ENCODE measurements around the gene PHPT1. TPM values are rescaled to one million over a fixed set of nuclear protein-coding genes. Genes with fewer than 3 reads are reported as not detected.

PHPT1 gene
- total RNA-seq, 6 experiments from 2014 or later: 30.5 to 66.6 (median 49.3) TPM

GRCh38 chr9:136885950-136886578 is 36.9 kb downstream of the PHPT1 start, which contains the start of gene TRAF2:
TSS of gene TRAF2 (plus strand) at chr9:136886516. CDS start at chr9:136898741, 12,225 bp downstream.
- H3K4me3 ChIP-seq: peak within 1 kb of the TSS; percentile 80 to 97 (median 86)
- ATAC-seq: peak; percentile 76 to 96 (median 89)
- peaks cover 0 to 50% (median 16%) of the 10 kb centered on the region in 4 donors for H3K4me1 ChIP-seq
- H3K27me3 ChIP-seq: no peaks in the 10 kb centered on the region
- 0% methylated on average over 1 of the region's 88 CpGs for WGBS (ENCODE audit: insufficient coverage, low coverage, low lambda C conversion rate, missing lambda C conversion rate)
- intact Hi-C loops (cut with DNase I): loop anchor here (10.0 kb wide), 2 partner anchors 49 to 59 kb away; partner anchors contain the start of genes C8G (in 1 of the 2) and FBXW5 (in 1 of the 2)
- DNase-seq: peak; percentile 99
- H3K9me3 ChIP-seq: no peaks in the 10 kb centered on the region
- H3K36me3 ChIP-seq: peaks cover 0 to 5% (median 0%) of the 10 kb centered on the region in 4 donors
- no peak for TF ChIP-seq CTCF (IDR thresholded peaks at IDR 0.05)
- peak; percentile 85 for TF ChIP-seq POLR2A (IDR thresholded peaks at IDR 0.05)
- H3K27ac ChIP-seq: peak within 1 kb of the TSS; percentile 91 to 99 (median 97)

GRCh38 chr9:136886610-136887597 is 37.7 kb downstream of the PHPT1 start:
- TF ChIP-seq POLR2A (IDR thresholded peaks at IDR 0.05) (no peak), CTCF (IDR thresholded peaks at IDR 0.05) (no peak)
- peak overlapping the region; percentile 91 to 99 (median 97) for H3K27ac ChIP-seq
- H3K4me1 ChIP-seq: peaks cover 0 to 48% (median 13%) of the 10 kb centered on the region in 4 donors
- intact Hi-C loops (cut with DNase I): loop anchor here (10.0 kb wide), 2 partner anchors 48 to 58 kb away; partner anchors contain the start of genes C8G (in 1 of the 2) and FBXW5 (in 1 of the 2)
- WGBS (ENCODE audit: insufficient coverage, low coverage, low lambda C conversion rate, missing lambda C conversion rate): 0% methylated on average over 20 of the region's 76 CpGs
- H3K36me3 ChIP-seq: peaks cover 0 to 5% (median 0%) of the 10 kb centered on the region in 4 donors
- peak in 1 of 3 donors; percentile 52 for DNase-seq
- ATAC-seq: peak; percentile 4 to 24 (median 11)
- H3K9me3 ChIP-seq: no peaks in the 10 kb centered on the region
- no peaks in the 10 kb centered on the region for H3K27me3 ChIP-seq
- peak overlapping the region; percentile 80 to 97 (median 86) for H3K4me3 ChIP-seq

GRCh38 chr9:136888454-136888853 is 39.2 kb downstream of the PHPT1 start:
- intact Hi-C loops (cut with DNase I): loop anchor here (10.0 kb wide), 2 partner anchors 46 to 56 kb away; partner anchors contain the start of genes C8G (in 1 of the 2) and FBXW5 (in 1 of the 2)
- peak in 3 of 4 donors; percentile 13 to 25 (median 16) for ATAC-seq

More at GRCh38 chr9:136888454-136888853, 39.2 kb downstream of the PHPT1 start:
- peak in 1 of 3 donors; percentile 70 for DNase-seq
- Histone ChIP-seq H3K36me3 (peaks cover 0 to 5% (median 0%) of the 10 kb centered on the region in 4 donors), H3K4me1 (peaks cover 0 to 33% (median 5%) of the 10 kb centered on the region in 4 donors), H3K27ac (peak overlapping the region in 1 of 3 donors; percentile 99), H3K9me3 (no peaks in the 10 kb centered on the region), H3K27me3 (no peaks in the 10 kb centered on the region), H3K4me3 (no peak overlapping the region)
- WGBS (ENCODE audit: insufficient coverage, low coverage, low lambda C conversion rate, missing lambda C conversion rate): 47% methylated on average over 3 of the region's 8 CpGs
- TF ChIP-seq POLR2A (IDR thresholded peaks at IDR 0.05) (no peak), CTCF (IDR thresholded peaks at IDR 0.05) (no peak)

Measured in right lobe of liver (tissue), 6 donors.